GM18870 (cell line): ENCODE measurements around the gene LOXL1.

Experiments
- ATAC-seq: cut with Tn5 transposase; IDR thresholded peaks from one replicate; pipeline ENCODE4 v1.9.1; 2021; ENCODE audit warnings: moderate library complexity; ENCODE audit not compliant: unreplicated experiment

The LOXL1 gene

GRCh38 chr15:73921254-73921925 is 4.9 kb upstream of the LOXL1 start:
- no peak for ATAC-seq

GRCh38 chr15:73922186-73923151 is 3.8 kb upstream of the LOXL1 start:
- ATAC-seq = no peak

- ATAC-seq = no peak
These were observed 3.1 kb upstream of the LOXL1 start for GRCh38 chr15:73923156-73923487.

- ATAC-seq = no peak
These were observed 2.6 kb upstream of the LOXL1 start for GRCh38 chr15:73923488-73924164.

- no peak for ATAC-seq
These were observed 1.9 kb upstream of the LOXL1 start for GRCh38 chr15:73924171-73924921.

GRCh38 chr15:73925848-73926218 is 429 bp upstream of the LOXL1 start:
- no peak for ATAC-seq

GRCh38 chr15:73927003-73927475 is 777 bp downstream of the LOXL1 start:
- ATAC-seq = no peak

- ATAC-seq = no peak
These were observed 1.4 kb downstream of the LOXL1 start for GRCh38 chr15:73927476-73928240.

- no peak for ATAC-seq
These were observed 1.9 kb downstream of the LOXL1 start for GRCh38 chr15:73928241-73928579.

GRCh38 chr15:73928971-73929627 is 2.8 kb downstream of the LOXL1 start:
- ATAC-seq = no peak

- ATAC-seq = no peak
These were observed 4.1 kb downstream of the LOXL1 start for GRCh38 chr15:73930371-73930770.

GRCh38 chr15:73930790-73931281 is 4.6 kb downstream of the LOXL1 start:
- ATAC-seq = no peak

GRCh38 chr15:73931441-73931840 is 5.2 kb downstream of the LOXL1 start:
- ATAC-seq = no peak

GRCh38 chr15:73932381-73933191 is 6.3 kb downstream of the LOXL1 start:
- ATAC-seq = no peak

GRCh38 chr15:73934281-73934680 is 8.0 kb downstream of the LOXL1 start:
- no peak for ATAC-seq

GRCh38 chr15:73935547-73935946 is 9.3 kb downstream of the LOXL1 start:
- ATAC-seq = no peak

GRCh38 chr15:73936181-73936580 is 9.9 kb downstream of the LOXL1 start:
- ATAC-seq = no peak

GRCh38 chr15:73936588-73937290 is 10.5 kb downstream of the LOXL1 start:
- ATAC-seq = no peak
